ENCODE results near the gene ZIC2.

- TF ChIP-seq E2F6 (IDR thresholded peaks at IDR 0.05) (no peak), EZH2 (IDR thresholded peaks at IDR 0.05; ENCODE audit: low read depth, low read length, severe bottlenecking) (no peak), SP4 (IDR thresholded peaks at IDR 0.05; ENCODE audit: low read length) (no peak), ZNF274 (IDR thresholded peaks at IDR 0.05; ENCODE audit: borderline replicate concordance, extremely low read depth, low read length) (no peak), CTCF (IDR thresholded peaks at IDR 0.05; ENCODE audit: control extremely low read depth in 1 of 3, insufficient read depth in 1 of 3, low read depth in 1 of 3, low read length in 3 of 3) (no peak), POLR2A (IDR thresholded peaks at IDR 0.05; ENCODE audit: control extremely low read depth in 1 of 2, low read depth in 2 of 2, low read length in 2 of 2) (no peak), SIN3A (conservative IDR thresholded peaks at IDR 0.05 in 1 of 2, IDR thresholded peaks at IDR 0.05 in 1 of 2; ENCODE audit: low read depth in 1 of 2, low read length in 2 of 2) (no peak), ATF2 (IDR thresholded peaks at IDR 0.05; ENCODE audit: low read length) (no peak), RAD21 (IDR thresholded peaks at IDR 0.05 in 1 of 2, conservative IDR thresholded peaks at IDR 0.05 in 1 of 2; ENCODE audit: low read depth in 2 of 2, low read length in 2 of 2) (no peak)
Observed at GRCh38 chr13:99953138-99953755, 28.3 kb upstream of the ZIC2 start.
